ENCODE data around the gene DUSP3.
"Not testable (repeated sequence)": the region's sequence is repeated elsewhere in the genome, so short reads cannot be mapped to it uniquely, and the experiment has no call there.

Gene DUSP3

DNA sequence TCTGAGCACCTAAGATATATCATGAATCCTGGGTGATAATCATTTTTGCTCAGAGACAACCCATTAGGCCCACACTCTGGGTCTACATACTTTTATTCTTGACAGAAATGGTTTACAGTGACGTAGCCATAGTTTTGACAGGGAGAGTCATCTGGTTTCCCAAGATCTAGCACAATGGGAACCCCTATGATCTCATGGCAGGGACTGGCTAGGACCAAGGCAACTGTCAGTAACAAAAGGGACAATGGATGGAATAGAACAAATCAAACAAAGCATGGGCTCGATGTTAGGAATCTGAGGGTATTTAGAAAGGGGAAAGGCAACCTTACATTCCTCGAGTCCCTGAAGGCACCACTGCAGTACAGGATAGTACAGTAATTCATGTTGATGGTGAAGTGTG lies 22.0 kb upstream of the DUSP3 start:
- no peak for DNase-seq (ENCODE audit: low read depth in 3 of 3)

DNA sequence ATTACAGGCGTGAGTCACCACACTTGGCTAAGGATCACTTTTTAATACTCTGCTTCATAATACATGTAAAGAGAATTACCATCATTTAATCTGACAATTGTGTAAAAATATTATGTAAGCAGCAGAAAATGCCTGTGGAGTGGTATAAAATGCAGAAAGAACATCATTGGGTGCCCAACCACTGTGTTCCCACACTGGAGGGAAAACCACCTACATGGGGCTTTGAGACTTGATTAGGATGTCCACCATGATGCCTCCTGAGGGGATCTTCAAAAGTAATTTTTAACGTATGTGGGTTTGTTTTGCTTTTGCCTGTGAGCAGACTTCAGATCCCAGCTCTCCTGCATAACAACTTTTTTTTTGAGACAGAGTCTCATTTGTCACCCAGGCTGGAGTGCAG lies 20.3 kb upstream of the DUSP3 start:
- DNase-seq (ENCODE audit: low read depth in 3 of 3): no peak

DNA sequence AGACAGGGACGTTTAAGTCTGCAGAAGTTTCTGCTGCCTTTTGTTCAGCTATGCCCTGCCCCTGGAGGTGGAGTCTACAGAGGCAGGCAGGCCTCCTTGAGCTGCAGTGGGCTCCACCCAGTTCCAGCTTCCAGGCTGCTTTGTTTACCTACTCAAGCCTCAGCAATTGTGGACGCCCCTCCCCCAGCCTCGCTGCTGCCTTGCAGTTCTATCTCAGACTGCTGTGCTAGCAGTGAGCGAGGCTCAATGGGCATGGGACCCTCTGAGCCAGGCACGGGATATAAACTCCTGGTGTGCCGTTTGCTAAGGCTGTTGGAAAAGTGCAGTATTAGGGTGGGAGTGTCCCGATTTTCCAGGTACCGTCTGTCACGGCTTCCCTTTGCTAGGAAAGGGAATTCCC lies 19.2 kb upstream of the DUSP3 start:
- not testable (repeated sequence) for DNase-seq (ENCODE audit: low read depth in 3 of 3)

DNA sequence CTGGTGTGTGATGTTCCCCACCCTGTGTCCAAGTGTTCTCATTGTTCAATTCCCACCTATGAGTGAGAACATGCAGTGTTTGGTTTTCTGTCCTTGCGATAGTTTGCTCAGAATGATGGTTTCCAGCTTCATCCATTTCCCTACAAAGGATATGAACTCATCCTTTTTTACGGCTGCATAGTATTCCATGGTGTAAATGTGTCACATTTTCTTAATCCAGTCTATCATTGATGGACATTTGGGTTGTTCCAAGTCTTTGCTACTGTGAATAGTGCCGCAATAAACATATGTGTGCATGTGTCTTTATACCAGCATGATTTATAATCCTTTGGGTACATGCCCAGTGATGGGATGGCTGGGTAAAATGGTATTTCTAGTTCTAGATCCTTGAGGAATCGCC lies 13.9 kb upstream of the DUSP3 start:
- not testable (repeated sequence) for DNase-seq (ENCODE audit: low read depth in 3 of 3)

DNA sequence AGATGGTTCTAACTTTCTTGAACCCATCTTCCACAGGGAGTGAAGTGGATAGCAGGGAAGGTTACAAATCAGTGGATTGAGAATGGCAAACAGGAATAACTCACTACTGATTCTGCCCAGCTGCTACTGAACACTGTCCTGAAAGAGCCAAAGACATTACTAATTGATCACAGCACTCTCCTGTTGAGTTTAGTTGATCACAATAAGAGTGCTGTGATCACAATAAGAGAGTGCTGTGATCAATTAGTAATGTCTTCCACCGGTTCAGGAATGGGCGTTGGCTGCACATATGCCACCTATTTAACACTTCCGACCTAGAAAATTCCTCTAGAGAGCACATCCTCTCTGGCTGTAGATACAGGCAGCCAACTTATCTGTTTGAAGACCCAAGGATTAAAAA lies 12.8 kb upstream of the DUSP3 start:
- DNase-seq (ENCODE audit: low read depth in 3 of 3): no peak

DNA sequence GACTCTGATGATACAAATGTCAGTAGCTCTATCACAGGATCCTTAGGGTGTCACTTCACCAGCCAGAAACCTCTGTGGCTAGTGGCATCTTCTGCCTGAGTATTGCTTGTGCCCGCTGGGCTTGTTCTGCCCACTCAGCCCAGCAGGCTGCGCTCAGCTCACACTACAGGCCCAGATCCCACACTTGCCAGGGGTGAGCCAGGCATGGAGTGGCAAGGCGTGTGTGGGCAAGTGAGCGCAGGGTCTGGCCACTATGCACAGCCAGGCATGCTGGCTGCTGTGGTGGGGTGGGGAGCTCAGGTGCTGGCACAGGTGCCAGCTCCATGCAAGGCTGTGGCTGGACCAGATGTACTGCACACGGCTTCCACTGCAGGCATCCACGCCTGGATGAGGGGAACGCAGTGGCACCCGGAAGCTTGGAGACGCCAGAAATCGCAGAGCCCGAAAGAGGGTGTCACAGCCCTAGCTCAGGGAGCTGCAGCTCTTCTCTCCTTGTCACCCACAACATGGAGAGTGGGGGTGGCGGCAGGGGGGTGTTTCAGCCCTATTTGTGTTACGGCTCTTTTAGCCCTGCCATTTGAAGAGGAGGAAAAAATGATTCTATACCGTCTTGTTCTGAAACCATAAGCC lies 11.6 kb upstream of the DUSP3 start:
- no peak for DNase-seq (ENCODE audit: low read depth in 3 of 3)

DNA sequence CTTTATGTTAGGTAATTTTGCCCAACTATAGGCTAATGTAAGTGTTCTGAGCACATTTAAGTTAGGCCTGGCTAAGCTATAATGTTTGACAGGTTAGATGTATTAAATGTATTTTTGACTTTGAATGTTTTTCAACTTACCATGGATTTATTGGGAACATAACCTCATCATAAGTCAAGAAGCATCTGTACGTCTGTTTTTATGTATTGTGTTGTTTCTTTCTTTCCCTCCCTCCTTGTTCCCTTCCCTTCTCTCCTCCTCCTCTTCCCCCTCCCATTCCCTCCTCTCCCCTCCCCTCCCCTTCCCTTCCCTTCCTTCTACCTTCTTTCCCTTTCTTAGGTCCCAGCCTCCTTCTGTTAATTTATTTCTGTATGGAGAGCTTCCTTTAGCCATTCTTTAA lies 10.7 kb upstream of the DUSP3 start:
- no peak for DNase-seq (ENCODE audit: low read depth in 3 of 3)

DNA sequence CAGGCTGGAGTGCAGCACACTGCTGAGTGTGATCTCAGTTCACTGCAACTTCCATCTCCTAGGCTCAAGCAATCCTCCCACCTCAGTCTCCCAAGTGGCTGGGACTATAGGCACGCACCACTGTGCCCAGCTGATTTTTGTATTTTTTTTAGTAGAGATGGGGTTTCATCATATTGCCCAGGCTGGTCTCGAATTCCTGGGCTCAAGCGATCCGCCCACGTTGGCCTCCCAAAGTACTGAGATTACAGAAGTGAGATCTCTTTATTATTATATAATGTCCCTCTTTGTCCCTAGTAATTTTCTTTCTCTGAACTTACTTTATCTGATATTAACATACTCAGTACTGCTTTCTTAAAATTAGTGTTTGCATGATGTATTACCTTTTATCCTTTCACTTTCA lies 9.8 kb upstream of the DUSP3 start:
- no peak for DNase-seq (ENCODE audit: low read depth in 3 of 3)

DNA sequence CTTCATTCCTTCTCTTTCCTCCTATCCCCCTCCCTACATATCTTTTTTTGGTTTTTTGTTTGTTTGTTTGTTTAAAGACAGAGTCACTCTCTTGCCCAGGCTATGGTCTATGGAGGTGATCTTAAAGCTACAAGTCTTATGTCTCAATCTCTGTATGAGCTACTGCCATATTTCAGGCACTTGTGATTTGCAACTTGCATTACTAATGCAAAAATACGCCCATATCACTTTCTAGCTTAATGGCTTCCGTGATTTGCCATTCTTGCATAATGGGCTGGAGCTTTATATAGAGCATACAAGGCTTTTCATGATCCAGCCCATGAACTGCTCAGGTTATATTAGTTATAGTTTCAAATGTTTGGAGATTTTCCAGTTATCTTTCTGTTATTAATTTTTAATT lies 9.0 kb upstream of the DUSP3 start:
- no peak for DNase-seq (ENCODE audit: low read depth in 3 of 3)

DNA sequence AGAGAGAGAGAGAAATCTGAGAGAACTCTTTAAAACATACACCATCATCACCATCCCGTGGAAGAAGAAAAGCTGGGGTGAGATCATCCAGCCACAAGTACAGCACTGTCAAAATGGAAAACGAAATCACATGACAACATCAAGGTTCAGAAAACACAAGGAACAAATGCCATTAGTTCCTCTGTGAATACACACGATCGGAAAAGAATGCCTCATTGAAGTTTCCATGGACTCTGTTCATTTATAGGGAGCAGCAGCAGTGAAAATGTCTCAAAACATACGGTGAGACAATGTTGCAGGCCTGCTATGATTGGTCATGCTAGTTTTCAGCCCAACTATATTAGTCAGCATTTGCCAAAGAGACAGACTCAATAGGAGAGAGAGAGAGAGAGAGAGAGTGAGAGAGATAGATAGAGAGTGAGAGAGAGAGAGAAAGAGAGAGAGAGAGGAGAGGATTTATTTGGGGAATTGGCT lies 5.9 kb upstream of the DUSP3 start:
- DNase-seq (ENCODE audit: low read depth in 3 of 3): no peak

DNA sequence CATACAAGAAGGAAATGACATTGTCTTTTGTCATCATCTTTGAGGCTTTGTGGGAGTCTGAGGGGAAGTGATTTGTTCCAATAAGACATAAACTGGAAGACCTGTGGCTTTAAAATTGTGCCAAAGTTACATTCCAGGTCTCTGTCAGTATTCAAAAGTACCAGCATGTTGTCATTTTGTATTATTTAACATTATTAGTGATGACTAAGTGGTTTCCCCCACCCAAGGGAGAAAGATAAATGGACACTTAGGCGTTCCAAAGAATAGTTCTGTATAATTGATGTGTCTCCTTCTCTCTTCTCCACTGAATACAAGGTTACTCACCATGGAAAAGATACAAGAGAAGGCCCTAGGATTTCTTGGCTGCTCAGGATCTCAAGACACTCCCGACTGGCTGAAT lies 5.3 kb upstream of the DUSP3 start:
- DNase-seq (ENCODE audit: low read depth in 3 of 3): no peak

DNA sequence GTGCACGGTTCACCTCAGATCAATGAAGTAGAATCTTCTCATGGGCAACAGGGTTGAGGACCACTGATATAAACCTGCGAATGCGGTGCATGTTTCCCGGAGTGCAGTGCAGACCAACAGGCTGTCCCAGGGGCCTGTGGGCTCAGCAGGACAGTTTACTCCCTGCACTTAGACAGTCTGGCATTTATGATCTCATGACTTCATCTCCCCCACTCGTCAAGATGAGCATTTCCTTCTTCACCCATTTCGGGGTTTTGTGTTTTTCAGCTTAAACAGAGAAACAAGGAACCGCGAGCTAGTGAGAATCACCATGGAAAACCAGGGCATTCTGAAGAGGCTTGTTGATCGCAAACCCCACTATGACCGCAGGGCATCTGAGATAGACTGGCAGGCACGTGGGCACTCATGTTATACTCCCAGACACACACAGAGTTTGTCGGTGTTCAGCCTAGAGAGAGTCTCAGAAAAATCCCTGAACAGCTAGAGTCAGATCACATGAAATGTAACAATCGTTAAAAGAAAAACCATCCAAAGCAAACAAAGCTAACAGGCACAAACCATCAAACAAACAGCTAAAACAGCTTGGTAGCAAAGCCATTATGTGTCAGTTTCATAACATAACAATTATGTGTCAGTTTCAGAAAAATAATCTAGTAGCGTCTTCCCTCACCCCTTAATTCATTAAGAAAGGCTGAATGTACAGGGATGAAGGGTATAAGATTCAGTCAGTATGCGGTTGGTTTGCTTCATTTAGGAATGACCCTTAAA lies 4.3 kb upstream of the DUSP3 start:
- DNase-seq (ENCODE audit: low read depth in 3 of 3): no peak

DNA sequence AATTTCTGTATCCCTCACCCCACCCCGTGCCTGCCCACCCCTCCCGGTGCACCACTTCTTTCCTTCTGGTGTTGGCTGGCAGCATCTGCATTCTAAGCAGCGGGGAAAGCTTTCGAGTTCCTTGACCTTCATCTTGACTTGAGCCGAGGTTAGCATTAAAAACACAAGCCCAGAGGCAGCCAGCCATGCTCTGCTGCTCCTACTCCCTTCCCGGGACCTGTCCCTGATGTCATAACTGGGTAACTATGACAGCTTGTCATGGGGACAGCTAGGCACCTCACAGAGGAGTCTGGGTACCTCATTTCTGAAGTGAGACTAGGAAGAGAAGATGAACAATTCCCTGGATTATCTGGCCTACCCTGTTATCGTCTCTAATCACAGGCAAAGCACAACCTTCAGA lies 1.4 kb upstream of the DUSP3 start, which contains the start of gene CFAP97D1:
CFAP97D1 (plus strand) TSS at position 301 of the 400 bp plus-strand sequence; CDS start at position 329, 28 bp downstream.
- no peak for DNase-seq (ENCODE audit: low read depth in 3 of 3)

DNA sequence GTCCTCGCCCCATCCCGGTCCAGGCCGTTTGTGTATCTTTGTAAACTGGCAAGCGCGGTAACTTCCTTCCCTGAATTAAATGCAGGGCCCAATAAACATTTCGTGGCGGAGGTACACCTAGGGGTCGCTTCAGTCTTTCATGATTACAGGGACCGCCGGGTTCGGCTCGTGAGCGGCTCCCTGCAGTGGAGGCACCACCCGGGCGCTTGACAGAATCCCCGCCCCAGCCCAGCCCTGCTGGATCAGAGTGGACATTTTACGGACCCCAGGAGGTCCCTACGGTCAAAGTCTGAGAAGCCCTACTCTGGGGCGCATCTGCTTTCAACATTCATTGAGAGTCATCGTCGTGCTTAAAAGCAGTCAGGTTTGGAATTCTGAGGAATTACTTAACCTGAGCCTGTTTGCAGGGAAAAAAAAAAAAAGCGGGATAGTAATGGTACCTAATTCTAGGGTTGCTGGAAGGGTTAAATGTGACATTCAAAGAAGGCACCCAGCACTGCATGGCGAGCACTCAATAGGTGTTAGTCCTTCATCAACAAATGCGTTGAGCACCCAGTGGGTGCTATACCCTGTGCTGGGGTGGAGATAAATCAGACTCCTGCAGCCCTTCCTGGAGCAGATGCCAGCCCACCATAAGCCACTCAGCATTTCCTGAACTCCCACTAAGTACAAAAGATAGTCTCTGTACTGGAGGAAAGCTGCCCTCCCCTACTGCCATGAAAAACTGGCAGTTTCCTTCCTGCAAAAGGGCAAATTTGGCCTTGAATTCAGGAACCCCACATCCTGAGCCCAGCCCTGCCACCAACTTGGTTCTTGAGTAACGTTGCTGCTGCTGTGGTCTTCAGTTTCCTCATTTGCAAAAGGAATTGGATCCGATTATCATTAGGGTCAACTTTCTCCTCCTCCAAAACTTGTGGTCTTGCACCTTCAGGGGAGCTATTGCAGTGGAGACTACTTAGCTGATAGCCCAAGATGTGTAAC lies 658 bp upstream of the DUSP3 start:
- no peak for DNase-seq (ENCODE audit: low read depth in 3 of 3)

DNA sequence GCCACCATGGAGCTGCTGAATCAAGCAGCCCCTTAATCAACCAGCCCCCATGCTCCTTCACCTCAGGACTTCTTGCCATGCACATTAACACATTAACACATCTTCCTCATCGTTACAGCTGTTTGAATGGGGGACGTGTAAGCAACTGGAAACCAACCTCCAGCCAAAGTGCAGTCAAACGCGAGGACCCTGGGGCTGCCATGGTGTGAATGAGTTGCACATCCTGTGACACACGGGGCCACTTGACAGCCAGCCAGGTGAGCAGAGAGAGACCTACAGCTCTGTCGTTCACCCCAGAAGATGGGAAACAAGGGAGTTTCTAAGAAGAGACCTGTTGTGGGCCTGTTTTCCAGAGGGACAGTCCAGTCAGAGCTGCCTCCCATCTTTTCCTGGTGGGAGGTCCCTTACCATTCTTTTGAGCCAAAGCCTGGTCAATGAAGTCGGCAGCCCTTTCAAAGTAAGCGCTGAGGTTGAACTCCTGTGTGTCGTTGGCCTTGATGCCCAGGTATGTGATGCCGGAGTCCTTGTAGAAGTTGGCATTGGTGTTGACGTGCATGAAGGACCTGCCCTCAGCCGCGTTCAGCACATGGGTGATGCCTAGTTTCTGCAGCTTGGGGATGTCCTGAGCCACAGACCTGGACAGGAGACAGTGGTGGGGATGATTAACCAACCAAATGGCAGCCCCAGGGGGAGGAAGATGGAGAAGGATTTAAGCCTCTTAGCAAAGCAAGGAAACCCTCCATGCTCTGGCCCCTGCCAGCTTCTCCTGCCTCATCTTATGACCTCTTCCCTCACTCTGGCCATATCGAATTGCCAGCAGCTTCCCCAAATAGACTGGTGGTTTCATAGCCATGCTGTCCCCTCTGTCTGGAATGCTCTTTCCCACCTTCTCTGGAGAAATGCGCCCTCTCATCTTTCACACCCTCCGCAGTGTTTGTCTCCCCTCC lies 4.2 kb downstream of the DUSP3 start:
- DNase-seq (ENCODE audit: low read depth in 3 of 3): no peak

DNA sequence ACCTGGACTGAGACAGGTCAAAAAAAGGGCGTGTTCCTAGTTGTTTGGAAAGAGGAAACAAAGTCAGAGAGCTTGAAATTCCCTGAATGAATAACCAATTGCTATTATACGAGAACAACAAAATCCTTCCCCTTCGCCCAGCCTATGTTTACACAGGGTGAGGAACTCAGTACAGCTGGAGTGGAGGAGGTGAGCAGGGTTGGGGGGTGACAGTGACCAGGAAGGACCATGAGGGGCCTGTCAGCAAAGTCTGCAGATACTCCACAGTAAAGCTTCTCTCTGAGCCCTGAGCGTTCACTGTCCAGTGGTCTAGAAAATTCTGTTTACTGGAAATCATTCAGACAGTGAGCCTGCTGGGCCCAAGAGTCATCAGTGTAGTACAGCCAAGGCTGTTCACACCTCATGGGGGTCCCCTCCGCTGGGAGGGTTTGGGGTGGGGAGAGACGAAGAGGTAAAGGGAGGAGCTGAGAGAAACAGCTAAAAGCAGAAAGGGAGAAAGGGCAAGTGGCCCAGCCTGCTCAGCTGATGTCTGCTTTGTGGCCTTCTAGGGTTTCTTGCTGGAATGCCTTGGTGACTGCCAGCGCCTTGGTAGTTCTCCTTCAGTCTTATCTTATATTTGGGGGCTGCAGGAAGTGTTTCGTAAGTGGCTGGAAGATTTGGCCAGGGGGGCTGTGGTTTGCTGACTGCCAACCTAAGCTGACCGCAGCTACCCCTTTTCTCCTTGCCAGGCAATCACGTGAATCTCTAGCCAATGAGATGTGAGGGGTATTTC lies 5.7 kb downstream of the DUSP3 start:
- DNase-seq (ENCODE audit: low read depth in 3 of 3): no peak

DNA sequence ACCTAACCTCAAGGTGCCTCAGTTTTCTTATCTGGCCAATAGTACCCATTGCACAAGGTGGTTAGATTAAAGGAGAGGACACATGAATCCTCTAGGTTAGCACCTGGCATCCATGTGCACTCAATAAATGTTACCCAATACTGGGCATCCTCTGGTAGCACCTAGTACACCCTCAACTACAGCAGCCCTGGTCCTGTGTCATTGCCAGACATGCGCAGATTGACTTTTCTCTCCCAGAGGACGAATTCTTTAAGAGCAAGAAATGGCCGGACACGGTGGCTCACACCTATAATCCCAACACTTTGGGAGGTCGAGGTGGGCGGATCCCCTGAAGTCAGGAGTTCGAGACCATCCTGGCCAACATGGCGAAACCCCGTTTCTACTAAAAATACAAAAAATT lies 7.3 kb downstream of the DUSP3 start:
- DNase-seq (ENCODE audit: low read depth in 3 of 3): no peak

DNA sequence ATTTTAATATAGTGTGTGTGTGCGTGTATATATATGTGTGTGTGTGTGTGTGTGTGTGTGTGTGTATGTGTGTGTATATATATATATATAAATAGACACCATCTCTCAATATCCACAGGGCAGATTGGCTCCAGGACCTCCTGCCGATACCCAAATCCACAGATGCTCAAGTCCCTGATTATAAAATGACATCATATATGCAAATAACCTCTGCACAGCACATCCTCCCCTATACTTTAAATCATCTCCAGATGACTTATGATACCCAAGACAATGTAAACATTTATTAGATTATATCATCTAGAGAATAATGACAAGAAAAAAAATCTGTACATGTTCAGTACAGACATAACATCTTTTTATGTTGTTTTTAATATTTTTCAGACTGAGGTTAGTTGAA lies 7.8 kb downstream of the DUSP3 start:
- no peak for DNase-seq (ENCODE audit: low read depth in 3 of 3)

DNA sequence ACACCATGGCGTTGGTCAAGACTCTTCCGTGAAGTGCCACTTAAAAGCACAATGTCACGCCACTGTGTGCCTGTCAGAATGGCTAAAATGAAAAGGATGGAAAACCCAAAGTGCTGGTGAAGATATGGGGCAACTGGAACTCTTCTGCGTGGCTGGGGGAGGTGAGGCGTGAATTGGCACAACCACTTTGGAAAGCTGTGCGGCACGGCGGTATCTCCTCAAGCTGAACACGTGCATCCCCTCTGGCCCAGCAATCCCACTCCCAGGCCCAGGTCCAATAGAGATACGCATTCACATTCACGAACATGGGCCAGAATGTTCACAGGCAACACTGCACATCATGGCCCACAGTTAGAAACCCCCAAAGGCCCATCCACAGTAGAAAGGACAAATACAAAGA lies 8.9 kb downstream of the DUSP3 start:
- no peak for DNase-seq (ENCODE audit: low read depth in 3 of 3)

DNA sequence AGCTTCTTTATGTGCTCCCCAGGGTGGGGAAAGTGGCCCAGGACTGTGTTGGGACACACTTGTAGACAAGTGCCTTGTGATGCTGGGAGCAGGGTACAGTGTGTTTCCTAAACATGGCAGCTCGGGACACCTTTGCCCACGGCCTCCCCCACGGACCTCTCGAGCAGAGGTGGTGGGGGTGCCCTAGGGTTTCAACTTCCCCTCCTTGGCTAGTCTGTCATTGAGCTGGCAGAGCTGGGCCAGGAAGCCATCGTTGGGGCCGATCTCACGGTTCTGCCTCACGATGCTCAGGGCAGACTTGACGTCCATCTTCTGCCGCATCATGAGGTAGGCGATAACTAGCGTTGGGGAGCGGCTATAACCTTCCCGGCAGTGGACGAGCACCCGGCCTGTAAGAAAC lies 9.4 kb downstream of the DUSP3 start:
- DNase-seq (ENCODE audit: low read depth in 3 of 3): no peak

Data from stimulated activated CD4-positive, alpha-beta T cell treated with anti-CD3 and anti-CD28 coated beads, TNF-alpha, amount 100 ng/mL, for 48 hours (primary cell).